GM12872 (cell line): ENCODE results near the gene EME2.

Experiments
- TF ChIP-seq, protein P1 (sequence below): IDR thresholded peaks from 3 replicates; pipeline ENCODE4 v1.5.1; 2011; ENCODE audit warnings: low read depth, mild to moderate bottlenecking, low read length, moderate library complexity; ENCODE audit not compliant: insufficient read depth

EME2 gene

DNA sequence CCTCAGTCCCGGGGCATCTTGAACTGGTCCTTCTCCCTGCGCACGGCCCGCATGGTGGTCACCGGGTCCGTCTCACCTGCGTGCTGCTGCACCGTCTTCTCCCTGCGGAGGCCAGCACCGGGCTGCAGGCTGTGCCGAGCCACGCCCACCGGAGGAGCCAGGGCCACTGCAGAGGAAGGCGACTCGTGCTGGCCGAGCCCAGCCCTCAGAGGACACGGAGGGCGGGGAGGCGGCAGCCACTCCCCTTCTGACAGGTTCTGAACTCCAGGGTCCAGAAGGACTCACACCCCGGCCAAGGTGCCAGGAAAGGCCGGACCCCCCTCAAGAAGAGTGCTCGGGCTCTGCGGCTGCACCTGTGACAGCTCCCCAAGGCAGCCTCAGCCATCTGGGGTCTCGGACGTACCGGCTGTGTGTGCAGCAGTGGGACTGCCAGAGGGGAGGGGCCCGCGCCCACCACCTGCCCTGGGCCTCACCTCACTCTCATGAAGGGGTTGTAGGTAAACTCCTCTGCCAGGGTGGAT, 36.7 kb downstream of the EME2 start:
- TF ChIP-seq, protein P1, sequence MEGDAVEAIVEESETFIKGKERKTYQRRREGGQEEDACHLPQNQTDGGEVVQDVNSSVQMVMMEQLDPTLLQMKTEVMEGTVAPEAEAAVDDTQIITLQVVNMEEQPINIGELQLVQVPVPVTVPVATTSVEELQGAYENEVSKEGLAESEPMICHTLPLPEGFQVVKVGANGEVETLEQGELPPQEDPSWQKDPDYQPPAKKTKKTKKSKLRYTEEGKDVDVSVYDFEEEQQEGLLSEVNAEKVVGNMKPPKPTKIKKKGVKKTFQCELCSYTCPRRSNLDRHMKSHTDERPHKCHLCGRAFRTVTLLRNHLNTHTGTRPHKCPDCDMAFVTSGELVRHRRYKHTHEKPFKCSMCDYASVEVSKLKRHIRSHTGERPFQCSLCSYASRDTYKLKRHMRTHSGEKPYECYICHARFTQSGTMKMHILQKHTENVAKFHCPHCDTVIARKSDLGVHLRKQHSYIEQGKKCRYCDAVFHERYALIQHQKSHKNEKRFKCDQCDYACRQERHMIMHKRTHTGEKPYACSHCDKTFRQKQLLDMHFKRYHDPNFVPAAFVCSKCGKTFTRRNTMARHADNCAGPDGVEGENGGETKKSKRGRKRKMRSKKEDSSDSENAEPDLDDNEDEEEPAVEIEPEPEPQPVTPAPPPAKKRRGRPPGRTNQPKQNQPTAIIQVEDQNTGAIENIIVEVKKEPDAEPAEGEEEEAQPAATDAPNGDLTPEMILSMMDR = no peak

DNA sequence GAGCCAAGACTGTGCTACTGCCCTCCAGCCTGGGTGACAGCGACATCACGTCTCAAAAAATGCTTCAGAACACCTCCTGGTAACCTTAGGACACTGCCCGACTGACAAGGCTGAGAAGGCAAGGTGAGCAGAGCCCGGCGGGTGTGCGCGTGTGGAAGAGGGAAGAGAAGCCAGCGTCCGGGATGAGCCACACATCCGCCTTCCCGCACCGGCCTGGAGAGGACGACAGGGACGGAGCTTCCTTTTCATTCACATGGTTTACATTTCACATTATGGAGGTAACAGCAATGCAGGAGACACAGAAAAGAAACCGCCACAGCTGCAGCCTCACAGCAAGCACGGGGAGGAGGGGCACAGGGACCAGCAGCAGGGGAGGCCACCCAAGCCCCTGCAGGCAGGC, 37.5 kb downstream of the EME2 start:
- TF ChIP-seq, protein P1 = no peak

DNA sequence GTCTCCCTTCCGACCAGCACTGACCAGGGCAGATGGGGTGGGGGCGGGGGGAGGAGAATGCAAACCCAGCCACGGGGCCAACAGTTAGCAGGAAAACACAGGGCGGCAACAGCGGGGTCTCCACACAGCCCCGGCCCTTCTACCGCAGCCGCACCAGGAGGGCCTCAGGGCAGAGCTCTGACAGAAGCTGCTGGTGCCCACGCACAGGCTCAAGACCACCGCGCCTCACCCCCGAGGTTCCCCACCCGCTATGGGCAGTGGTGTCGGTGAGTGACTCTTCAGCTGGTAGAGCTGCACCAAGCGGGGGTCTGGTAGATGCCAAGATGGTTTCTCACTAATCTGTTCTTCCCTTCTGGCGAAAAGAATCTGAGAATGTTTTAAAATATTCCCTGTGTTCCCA, 37.9 kb downstream of the EME2 start:
- TF ChIP-seq, protein P1 = no peak

DNA sequence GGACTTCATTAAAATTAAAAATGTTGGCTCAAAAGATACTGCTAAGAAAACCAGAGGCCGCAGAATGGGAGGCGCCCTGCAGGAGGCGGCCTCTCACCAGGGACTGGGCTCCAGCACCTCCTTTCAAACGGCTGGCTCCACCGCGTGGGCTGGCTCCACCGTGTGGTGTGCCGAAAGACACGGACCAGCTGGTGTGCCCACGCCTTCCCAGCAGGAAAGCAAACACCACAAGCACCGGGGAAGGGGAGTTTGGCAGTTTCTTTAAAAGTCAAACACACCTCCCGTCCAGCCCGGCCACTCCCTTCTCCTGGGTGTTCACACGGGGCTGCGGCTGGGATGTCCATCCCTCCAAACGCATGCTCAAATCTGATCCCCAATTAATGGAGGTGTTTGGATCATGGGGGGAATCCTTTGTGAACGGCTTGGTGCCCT, 40.1 kb downstream of the EME2 start:
- TF ChIP-seq, protein P1 = peak; percentile 29; the same call in 1 of the 3 replicates

DNA sequence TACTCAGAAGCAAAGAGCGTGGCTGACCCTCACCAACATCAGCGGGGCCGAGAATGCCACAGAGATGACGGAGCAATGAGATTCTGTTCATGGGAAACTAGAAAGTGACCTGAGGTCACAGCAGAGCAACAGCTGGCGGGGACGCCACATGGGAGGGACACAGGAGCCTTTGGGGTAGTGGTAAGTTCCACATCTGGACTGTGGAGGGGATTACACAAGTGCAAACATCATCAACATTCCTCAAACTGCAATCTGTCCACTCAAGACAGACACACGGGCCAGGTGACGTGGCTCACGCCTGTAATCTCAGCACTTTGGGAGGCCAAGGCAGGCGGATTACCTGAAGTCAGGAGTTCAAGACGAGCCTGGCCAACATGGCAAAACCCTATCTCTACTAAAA, 42.9 kb downstream of the EME2 start:
- TF ChIP-seq, protein P1 = no peak

DNA sequence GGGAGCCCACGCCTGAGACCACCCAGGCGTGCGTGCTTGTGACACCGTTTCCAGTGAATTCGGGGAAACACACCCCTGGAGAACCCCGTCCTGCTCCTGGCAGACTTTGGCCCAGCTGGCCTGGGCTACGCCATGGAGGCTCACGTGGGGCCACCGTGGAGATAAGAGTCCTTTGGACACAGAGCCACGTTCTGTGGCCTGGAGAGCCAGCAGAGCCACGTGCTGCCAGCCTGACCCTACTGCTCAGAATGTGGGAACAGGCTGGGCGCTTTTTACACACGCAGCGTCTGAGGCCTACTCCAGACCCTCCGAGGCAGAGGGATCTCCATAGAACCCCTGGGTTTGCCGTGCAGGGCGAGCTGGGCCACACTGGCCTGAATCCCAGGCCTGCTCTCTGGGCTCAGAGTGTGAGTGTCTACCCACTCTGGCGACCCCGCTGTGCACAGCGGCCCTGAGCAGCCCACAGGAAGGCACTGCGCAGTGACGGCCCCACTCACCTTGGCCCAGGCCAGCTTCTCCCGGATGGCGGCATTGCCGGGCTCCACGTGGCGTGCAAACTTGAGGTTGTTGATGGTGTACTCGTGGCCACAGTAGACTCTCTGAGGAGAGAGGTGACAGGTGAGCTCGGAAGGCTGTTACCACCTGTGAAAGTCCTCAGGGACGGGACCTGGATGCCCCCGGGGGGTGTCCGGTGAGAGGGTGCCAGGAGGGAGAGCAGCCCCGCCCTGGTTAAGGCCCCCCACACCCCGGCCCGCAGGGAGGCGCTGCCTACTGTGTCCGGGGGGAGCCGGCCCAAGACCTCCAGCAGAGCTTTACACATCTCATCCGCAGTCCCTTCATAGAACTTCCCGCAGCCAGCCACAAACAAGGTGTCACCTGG, 44.0 kb downstream of the EME2 start:
- TF ChIP-seq, protein P1 = no peak

DNA sequence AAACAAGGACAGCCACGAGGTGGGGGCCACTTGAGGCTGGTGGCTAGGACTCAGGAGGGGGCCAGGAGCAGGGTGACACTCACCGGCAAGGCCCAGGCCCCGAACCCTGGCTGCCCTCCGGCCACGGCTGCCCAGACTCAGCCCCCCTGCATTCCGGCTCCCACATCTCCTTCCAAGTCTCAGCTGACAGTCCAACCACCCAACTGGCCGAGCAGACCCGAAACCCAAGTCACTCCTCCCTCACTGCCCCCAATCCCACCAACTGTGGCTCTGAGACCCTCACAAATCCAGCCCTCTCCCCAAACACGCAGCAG, 44.6 kb downstream of the EME2 start:
- TF ChIP-seq, protein P1 = no peak
